GM20431 (cell line): ENCODE measurements around the gene ZBP1.

Experiments
- in situ Hi-C: fragments of 300-500 bp; cut with MseI, MboI; formaldehyde crosslinking; loops from one replicate; pipeline ENCODE4 v1.15.0; 2020; ENCODE audit warnings: low sequenced_read_pairs; ENCODE audit not compliant: unreplicated experiment

ZBP1 gene, protein sequence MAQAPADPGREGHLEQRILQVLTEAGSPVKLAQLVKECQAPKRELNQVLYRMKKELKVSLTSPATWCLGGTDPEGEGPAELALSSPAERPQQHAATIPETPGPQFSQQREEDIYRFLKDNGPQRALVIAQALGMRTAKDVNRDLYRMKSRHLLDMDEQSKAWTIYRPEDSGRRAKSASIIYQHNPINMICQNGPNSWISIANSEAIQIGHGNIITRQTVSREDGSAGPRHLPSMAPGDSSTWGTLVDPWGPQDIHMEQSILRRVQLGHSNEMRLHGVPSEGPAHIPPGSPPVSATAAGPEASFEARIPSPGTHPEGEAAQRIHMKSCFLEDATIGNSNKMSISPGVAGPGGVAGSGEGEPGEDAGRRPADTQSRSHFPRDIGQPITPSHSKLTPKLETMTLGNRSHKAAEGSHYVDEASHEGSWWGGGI

DNA sequence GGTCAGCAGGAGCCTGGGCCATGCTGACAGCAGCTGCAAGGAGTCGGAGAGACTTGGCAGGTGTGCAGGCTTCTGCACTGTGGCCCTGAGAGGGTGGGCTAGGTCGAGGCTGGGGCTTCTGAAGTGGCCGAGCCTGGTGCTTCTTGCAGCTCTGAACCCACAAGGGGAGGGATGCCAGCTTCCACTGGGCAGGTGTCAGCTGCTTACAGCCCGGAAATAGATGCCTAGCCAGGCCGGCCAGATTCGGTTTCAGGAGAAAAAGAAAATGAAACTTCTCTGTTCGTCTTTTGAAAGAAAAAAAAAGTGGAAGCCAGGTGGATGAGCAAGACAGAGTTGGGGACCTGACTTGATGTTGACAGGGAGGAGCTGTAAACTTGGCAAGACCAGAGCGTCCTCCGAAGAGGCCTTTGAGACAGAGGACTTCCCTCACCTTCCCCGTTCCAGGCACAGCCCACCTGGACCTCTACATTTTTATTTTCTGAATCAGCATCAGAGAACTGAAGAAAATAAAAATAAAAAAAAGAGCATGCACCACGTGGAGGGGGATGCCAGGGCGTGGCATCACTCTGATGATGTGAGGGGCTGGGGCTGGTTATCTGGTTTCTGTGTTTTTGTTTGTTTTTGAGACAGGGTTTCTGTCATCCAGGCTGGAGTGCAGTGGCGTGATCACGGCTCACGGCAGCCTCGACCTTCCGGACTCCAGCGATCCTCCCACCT, at the start of gene ZBP1:
Gene ZBP1 (minus strand): TSS at position 153 of the 717 bp plus-strand sequence. CDS start 131 bp downstream, at position 22.
- in situ Hi-C loops: no loop called here

GRCh38 chr20:57669632-57670031, 49.4 kb upstream of the ZBP1 start:
- in situ Hi-C loops: no loop called here

- in situ Hi-C loops: no loop called here
Measured at GRCh38 chr20:57667924-57668782, 47.9 kb upstream of the ZBP1 start.

GRCh38 chr20:57667388-57667787, 47.2 kb upstream of the ZBP1 start:
- in situ Hi-C loops: no loop called here

DNA sequence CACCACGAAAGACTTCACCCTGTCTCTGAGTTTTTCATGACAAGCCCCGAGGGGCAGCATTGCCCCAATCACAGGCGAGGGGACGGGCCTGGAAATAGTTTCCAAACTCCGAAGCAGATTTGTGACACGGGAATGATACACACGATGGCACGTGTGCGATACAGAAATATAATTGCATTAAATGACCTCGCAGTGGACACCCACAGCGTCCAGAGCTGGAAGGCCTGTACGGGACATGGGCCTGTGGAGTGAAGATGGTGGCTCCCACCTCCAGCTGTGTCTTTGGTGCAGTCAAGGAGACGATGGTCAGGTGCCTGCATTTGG, 46.6 kb upstream of the ZBP1 start:
- in situ Hi-C loops: no loop called here

DNA sequence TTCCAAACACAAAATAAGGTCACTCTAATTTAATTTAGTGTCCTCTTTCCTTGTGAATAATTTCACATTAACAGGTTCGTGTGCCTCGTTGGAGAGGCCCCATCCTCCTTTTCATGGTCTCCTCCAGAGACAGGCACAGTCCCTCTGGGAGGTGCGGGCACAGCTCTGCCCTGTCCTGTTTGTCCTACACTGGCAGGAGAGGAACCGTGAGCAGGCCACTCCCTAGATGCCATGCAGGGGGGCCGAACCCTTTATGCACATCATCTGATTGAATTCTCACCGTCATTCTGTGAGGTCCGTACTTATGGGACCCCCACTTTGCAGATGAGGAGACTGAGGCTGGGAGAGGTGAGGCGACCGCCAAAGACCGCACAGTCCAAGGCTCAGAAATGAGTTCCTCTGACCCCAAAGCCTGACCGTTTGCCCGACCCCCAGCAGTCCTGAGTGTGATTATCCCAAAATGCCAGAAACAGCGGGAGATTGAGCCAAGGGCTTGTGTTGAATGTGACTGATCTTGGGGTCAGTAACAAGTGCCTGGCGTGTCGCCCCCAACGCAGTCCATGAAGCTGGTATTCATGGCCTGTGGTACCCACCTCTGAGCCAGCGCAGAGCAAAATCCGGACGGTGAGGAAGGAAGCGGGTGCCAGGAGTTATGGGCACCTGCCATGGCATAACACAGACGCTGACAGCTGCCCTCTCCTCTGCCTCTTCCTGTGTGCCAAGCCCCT, 46.0 kb upstream of the ZBP1 start:
- in situ Hi-C loops: no loop called here

DNA sequence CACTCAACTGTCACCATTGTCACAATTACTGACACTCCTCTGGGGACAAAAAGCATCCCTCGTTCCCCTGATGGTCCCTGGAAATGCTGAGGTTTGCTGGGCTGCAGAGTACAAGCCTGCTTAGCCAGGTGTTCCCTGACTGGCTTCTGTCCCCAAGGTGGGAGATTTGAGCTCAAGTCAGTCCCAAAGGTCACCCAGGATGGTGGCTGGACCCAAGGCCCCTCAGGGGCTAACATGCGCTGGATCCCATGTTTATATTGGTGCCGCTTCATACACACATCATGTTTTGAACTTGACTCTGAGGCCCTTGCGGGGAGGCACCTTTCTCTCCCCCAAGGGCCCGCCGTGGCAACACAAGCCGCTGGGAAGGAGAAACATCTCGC, 45.4 kb upstream of the ZBP1 start:
- in situ Hi-C loops: no loop called here

- in situ Hi-C loops: no loop called here
Measured at GRCh38 chr20:57664924-57665588, 44.8 kb upstream of the ZBP1 start.

GRCh38 chr20:57664476-57664875, 44.2 kb upstream of the ZBP1 start:
- in situ Hi-C loops: no loop called here

DNA sequence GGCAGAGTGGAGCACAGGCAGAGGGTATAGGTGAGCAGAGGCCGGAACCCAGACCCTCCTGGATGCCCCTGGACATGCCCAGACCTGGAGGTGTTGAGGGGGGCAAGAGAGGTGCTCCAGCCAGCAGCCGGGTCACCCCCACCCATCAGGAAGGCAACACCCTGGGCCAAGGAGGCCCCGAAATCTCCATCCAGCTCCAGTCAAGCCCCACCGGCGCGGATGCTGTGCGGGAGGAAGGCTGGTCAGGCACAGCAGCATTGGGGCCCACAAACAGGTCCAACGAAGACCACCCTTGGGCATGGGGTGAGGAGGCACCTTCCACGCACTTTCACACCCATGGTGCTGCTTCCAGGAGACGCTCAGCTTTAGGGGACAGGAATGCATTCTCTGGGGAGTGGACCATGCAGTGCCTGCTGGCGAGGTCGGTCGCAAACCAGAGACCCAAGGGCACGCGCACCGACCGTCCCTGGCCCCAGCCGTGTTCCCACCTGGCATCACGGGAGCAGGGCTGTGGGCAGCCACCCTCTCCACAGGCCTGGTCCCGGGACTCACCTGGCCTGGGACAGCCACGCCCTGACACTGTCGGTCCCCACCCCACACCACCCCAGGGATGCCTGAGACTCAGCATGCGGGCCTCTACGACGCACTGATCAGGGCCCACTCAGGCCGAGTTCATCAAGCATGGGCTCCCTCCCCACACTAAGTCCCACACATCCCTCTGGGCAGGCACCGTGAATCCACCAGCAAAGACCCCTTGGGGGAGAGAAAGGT, 43.6 kb upstream of the ZBP1 start:
- in situ Hi-C loops: no loop called here

- in situ Hi-C loops: no loop called here
Measured at GRCh38 chr20:57663241-57663640, 43.0 kb upstream of the ZBP1 start.

- in situ Hi-C loops: no loop called here
Measured at GRCh38 chr20:57662456-57663240, 42.4 kb upstream of the ZBP1 start.

- in situ Hi-C loops: no loop called here
Measured at GRCh38 chr20:57661746-57662455, 41.7 kb upstream of the ZBP1 start.

- in situ Hi-C loops: no loop called here
Measured at GRCh38 chr20:57660922-57661745, 40.9 kb upstream of the ZBP1 start.

GRCh38 chr20:57660181-57660921, 40.1 kb upstream of the ZBP1 start:
- in situ Hi-C loops: no loop called here
